Erythroblast (primary cell): Measurements from ENCODE around the gene PDCD6IP.

Experiments used
- GATA1 ChIP-seq: IDR thresholded peaks from 2 replicates; pipeline ENCODE4 v1.6.1; 2011; ENCODE audit warnings: low read depth, mild to moderate bottlenecking, control low read depth, low read length, moderate library complexity
- POLR2A ChIP-seq: IDR thresholded peaks from 2 replicates; pipeline ENCODE4 v1.6.1; 2011; ENCODE audit warnings: mild to moderate bottlenecking, low read length

- TF ChIP-seq POLR2A (no peak), GATA1 (no peak)
Observed at GRCh38 chr3:33803252-33803651, 4.8 kb downstream of the PDCD6IP start.
